Activated naive CD8-positive, alpha-beta T cell treated with anti-CD3 and anti-CD28 coated beads, Interleukin-2, amount 10 ng/mL, durations not matched to agents 7 days and 5 days (primary cell): Measurements from ENCODE around the gene TAP1. TPM values are rescaled to one million over a fixed set of nuclear protein-coding genes. Genes with fewer than 3 reads are reported as not detected.
A peak's percentile ranks its signal among the peaks of the same experiment; 100 is the strongest.
"Not testable (repeated sequence)": the region's sequence is repeated elsewhere in the genome, so short reads cannot be mapped to it uniquely, and the experiment has no call there.

Source experiments
- ATAC-seq: fragments of 150-1000 bp; cut with Tn5 transposase; one replicate; pipeline ENCODE4 v1.10.0; 2021; ENCODE audit warnings: low read depth, moderate library complexity
- POLR2A ChIA-PET: fragments of 350-600 bp; sonication (Branson Sonifier 250); formaldehyde crosslinking; loops from one replicate; lab custom pipeline; 2021; ENCODE audit warnings: antibody characterized with exemption; lab: Charles Lee
- DNase-seq: peaks from one replicate; pipeline ENCODE4 v3.0.0; 2021
- H3K27ac Mint-ChIP-seq: one replicate; pipeline ENCODE4 v1.8.0; 2022; ENCODE audit warnings: mild to moderate bottlenecking, mixed read lengths
- H3K27me3 Mint-ChIP-seq: one replicate; pipeline ENCODE4 v1.8.0; 2022; ENCODE audit warnings: mild to moderate bottlenecking, moderate library complexity, mixed read lengths
- H3K36me3 Mint-ChIP-seq: one replicate; pipeline ENCODE4 v1.8.0; 2021; ENCODE audit warnings: mild to moderate bottlenecking, mixed read lengths
- H3K4me1 Mint-ChIP-seq: one replicate; pipeline ENCODE4 v1.8.0; 2021; ENCODE audit warnings: mixed read lengths
- H3K4me3 Mint-ChIP-seq: one replicate; pipeline ENCODE4 v1.8.0; 2022; ENCODE audit warnings: mild to moderate bottlenecking, moderate library complexity, mixed read lengths
- H3K9me3 Mint-ChIP-seq: one replicate; pipeline ENCODE4 v1.8.0; 2021; ENCODE audit warnings: mixed read lengths
- total RNA-seq, 2 experiments: library from RNA; stranded (reverse); gene quantifications; one replicate each; pipeline ENCODE4 v1.2.3, GENCODE V29; 2021

Gene TAP1
- total RNA-seq, 2 experiments from 2014 or later: 315 to 323 TPM

DNA sequence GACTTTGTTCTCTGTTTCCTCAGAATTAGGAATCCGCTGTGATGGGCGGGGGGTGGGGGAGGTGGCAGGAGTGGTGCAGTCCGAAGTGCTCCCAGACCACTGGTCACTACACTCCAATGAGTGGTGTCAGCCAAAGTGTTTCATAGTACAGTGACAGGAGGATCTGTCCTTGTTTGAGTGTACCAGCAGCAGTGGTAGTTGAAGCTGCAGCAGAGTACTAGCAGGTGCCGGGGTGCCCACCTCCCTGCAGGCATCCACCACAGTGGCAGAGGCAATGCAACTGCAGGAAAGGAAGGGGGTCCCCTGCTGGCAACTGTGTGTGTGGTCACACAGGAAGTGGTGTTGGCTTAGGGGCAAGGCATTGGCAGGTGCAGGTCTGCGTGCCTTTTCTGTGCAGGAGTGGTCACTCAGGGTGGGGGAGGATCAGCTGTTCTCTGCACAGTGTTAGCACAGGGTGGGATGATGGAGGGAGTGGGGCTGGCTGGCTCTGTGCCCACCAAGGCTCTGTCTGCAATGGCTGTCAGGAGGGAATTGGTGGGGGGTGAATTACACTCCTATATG lies 46.4 kb downstream of the TAP1 start:
- ATAC-seq: peak; percentile 50
- H3K27ac Mint-ChIP-seq: no peak overlapping the region
- POLR2A ChIA-PET: no interaction called here
- peaks cover 47% of the 10 kb centered on the region for H3K27me3 Mint-ChIP-seq
- peaks cover 4% of the 10 kb centered on the region for H3K4me1 Mint-ChIP-seq
- no peak for DNase-seq
- no peak overlapping the region for H3K4me3 Mint-ChIP-seq
- H3K36me3 Mint-ChIP-seq: peaks cover 4% of the 10 kb centered on the region
- no peaks in the 10 kb centered on the region for H3K9me3 Mint-ChIP-seq

DNA sequence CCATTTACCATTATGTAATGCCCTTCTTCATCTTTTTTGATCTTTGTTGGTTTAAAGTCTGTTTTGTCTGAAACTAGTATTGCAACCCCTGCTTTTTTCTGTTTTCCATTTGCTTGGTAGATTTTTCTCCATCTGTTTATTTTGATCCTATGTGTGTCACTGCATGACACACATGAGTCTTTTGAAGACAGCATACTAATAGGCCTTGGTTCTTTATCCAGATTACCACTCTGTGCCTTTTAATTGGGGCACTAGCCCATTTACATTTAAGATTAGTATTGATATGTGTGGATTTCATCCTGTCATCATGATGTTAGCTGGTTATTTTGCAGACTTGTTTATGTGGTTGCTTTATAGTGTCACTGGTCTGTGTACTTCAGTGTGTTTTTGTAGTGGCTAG lies 48.1 kb downstream of the TAP1 start:
- H3K4me3 Mint-ChIP-seq, ATAC-seq, POLR2A ChIA-PET, H3K4me1 Mint-ChIP-seq, H3K36me3 Mint-ChIP-seq, H3K27ac Mint-ChIP-seq, DNase-seq, H3K9me3 Mint-ChIP-seq: not testable (repeated sequence)
- H3K27me3 Mint-ChIP-seq: peaks cover 62% of the 10 kb centered on the region

DNA sequence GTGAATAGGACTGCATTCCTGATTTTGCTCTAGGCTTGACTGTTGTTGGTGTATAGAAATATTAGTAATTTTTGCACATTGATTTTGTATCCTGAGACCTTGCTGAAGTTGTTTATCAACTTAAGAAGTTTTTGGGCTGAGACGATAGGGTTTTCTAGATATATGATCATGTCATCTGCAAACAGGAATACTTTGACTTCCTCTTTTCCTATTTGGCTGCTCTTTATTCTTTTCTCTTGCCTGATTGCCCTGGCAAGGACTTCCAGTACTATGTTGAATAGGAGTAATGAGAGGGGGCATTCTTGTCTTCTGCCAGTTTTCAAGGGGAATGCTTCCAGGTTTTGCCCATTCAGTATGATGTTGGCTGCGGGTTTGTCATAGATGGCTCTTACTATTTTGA lies 50.1 kb downstream of the TAP1 start:
- POLR2A ChIA-PET: no interaction called here
- Mint-ChIP-seq H3K4me3 (no peak overlapping the region), H3K9me3 (peaks cover 5% of the 10 kb centered on the region), H3K36me3 (peaks cover 6% of the 10 kb centered on the region), H3K4me1 (peaks cover 5% of the 10 kb centered on the region), H3K27me3 (peaks cover 72% of the 10 kb centered on the region), H3K27ac (no peak overlapping the region)
- ATAC-seq (no peak), DNase-seq (no peak)

DNA sequence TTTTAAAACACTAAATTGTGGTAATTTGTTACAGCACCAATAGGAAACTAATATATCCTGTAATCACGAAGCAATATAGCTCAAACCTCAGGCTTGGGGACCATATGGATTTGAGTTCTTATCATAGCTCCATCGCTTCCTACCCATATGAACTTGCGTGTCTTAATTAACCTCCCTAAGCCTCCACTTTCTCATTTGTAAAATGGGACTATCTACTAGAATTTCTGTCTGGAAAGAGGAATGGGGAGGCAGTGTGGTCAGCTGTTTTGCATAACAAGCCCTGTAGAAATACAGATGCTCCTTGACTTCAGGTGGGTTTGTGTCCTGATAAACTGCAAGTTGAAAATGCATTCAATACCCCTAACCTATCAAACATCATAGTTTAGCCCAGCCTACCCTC lies 53.8 kb downstream of the TAP1 start:
- peaks cover 56% of the 10 kb centered on the region for H3K27me3 Mint-ChIP-seq
- ATAC-seq (no peak), DNase-seq (no peak)
- H3K4me3 Mint-ChIP-seq: no peak overlapping the region
- no peak overlapping the region for H3K27ac Mint-ChIP-seq
- H3K9me3 Mint-ChIP-seq: peaks cover 5% of the 10 kb centered on the region
- POLR2A ChIA-PET: interaction anchor here (0.6 to 0.8 kb wide), 2 partner anchors 15 to 141 kb away, joined by 3 read pairs; partner anchors contain the start of gene HLA-DMB
- peaks cover 2% of the 10 kb centered on the region for H3K36me3 Mint-ChIP-seq
- peaks cover 20% of the 10 kb centered on the region for H3K4me1 Mint-ChIP-seq

DNA sequence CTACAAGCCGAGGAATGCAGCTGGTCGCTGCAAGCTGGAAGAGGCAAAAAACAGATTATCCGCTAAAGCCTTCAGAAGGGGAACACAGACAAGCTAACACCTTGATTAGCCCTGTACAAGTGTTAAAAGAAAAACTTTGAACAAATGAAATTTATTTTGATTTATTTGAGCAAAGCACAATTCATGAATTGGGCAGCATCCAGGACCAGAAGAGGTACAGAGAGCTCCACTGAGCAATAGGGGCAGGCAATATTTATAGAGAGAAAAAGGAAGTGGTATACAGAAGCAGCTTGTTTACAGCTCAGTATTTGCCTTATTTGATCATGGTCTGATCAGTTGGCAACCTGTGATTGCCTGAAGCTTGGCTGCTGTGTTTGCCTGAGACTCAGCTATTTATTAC lies 54.3 kb downstream of the TAP1 start:
- H3K36me3 Mint-ChIP-seq: peaks cover 2% of the 10 kb centered on the region
- POLR2A ChIA-PET: interaction anchor here (0.6 kb wide), 1 partner anchor 15 kb away, joined by 3 read pairs; no protein-coding TSS in a partner anchor
- no peak for ATAC-seq
- peaks cover 26% of the 10 kb centered on the region for H3K4me1 Mint-ChIP-seq
- no peak overlapping the region for H3K27ac Mint-ChIP-seq
- DNase-seq: no peak
- peaks cover 5% of the 10 kb centered on the region for H3K9me3 Mint-ChIP-seq
- H3K27me3 Mint-ChIP-seq: peaks cover 51% of the 10 kb centered on the region
- H3K4me3 Mint-ChIP-seq: no peak overlapping the region

DNA sequence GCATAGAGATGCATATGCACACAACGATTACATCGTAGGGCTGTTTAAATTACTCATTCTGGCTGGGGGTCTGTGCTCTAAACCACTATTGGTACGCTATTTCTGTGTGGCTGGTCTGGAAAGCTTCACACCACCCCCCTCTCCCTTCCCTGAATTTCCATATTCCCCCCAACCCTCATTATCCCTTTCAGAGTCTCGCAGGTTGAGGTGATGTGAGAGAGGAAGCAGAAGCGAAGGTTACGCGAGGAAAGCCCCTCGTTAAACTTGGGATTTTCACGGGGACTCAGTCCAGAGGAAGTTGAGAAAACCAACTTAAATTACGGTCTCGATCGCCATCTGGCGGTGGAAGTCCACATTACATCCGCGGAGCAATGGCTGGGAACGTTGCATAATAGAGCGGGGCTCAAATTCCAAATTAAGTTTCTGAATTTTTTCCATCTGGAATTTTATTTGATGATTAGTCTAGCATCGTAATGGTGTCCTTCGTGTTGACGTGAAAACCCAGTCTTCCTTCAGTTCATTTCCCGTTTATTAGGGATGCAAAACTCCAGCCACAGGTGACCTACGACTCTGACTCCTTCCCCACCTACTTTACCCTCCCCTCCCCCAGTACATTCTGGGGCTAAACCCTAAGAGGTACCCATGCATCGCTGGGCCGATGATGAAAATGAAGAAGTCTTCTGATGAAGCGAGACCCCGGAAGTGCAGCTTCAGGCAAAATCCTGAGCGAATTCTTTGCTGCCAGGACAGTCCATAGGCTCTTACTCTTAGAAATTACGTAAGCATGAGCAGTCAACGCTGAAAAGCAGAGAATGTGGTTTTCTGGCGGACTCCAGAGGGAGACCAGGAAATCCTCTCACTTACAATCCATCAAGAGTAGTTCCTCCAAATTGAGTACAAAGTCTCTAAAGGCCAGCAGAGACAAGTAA lies 56.4 kb downstream of the TAP1 start:
- ATAC-seq (peak; percentile 57), DNase-seq (peak; percentile 84)
- H3K9me3 Mint-ChIP-seq: peaks cover 5% of the 10 kb centered on the region
- H3K4me3 Mint-ChIP-seq: peak overlapping the region; percentile 68
- H3K27me3 Mint-ChIP-seq: peaks cover 44% of the 10 kb centered on the region
- H3K36me3 Mint-ChIP-seq: peaks cover 2% of the 10 kb centered on the region
- H3K4me1 Mint-ChIP-seq: peaks cover 32% of the 10 kb centered on the region
- POLR2A ChIA-PET: interaction anchor here (0.9 kb wide), 1 partner anchor 48 kb away, joined by 4 read pairs; no protein-coding TSS in a partner anchor
- no peak overlapping the region for H3K27ac Mint-ChIP-seq

Other genes starting within 250 kb of the TAP1 start
- gene HLA-DQA1, start 216.3 kb downstream of the TAP1 start, total RNA-seq: 1 to 10 TPM; 3.9 to 4.6 TPM
- gene HLA-DQB1, start 187.0 kb downstream of the TAP1 start, total RNA-seq: 10 to 100 TPM; 16.5 to 19.0 TPM
- gene HLA-DQA2, start 112.3 kb downstream of the TAP1 start, total RNA-seq: under 1 TPM in 1 of 2 experiments, not detected in 1; 0.34 TPM
- gene HLA-DQB2, start 90.2 kb downstream of the TAP1 start, total RNA-seq: not detected
- 1 to 10 TPM; 2.4 to 3.1 TPM for gene HLA-DOB, start 36.7 kb downstream of the TAP1 start, total RNA-seq
- gene TAP2, start 15.0 kb downstream of the TAP1 start, total RNA-seq: 100 to 1,000 TPM; 209 to 210 TPM
- gene PSMB8, start 9.7 kb downstream of the TAP1 start, total RNA-seq: 100 to 1,000 TPM; 308 to 327 TPM
- 100 to 1,000 TPM; 353 to 356 TPM for gene PSMB9, start 488 bp upstream of the TAP1 start, total RNA-seq
- 10 to 100 TPM; 14.0 to 14.7 TPM for gene HLA-DMB, start 87.3 kb upstream of the TAP1 start, total RNA-seq
- 10 to 100 TPM; 32.1 to 36.1 TPM for gene HLA-DMA, start 99.4 kb upstream of the TAP1 start, total RNA-seq
- gene BRD2, start 114.9 kb upstream of the TAP1 start, total RNA-seq: 100 to 1,000 TPM; 365 to 371 TPM
- 1 to 10 TPM; 7.5 to 8.3 TPM for gene HLA-DOA, start 155.9 kb upstream of the TAP1 start, total RNA-seq
- 10 to 100 TPM; 35.7 to 39.8 TPM for gene HLA-DPA1, start 219.9 kb upstream of the TAP1 start, total RNA-seq
- 10 to 100 TPM; 43.4 to 44.7 TPM for gene HLA-DPB1, start 222.3 kb upstream of the TAP1 start, total RNA-seq